Activated T-helper 1 cell treated with anti-CD3 and anti-CD28 coated beads, Interleukin-2, amount 50 U/mL, for 16 hours (primary cell): ENCODE results near the gene MYADM.

ENCODE experiments used
- DNase-seq, 2 donors: peaks; one replicate each; pipeline ENCODE4 v3.0.0-alpha.2; 2020; ENCODE audit warnings: low read depth in 1 of 2, low spot score in 1 of 2

Gene MYADM

GRCh38 chr19:53884256-53884655 is 16.6 kb downstream of the MYADM start:
- no peak for DNase-seq

- DNase-seq, result no peak
These were observed 17.4 kb downstream of the MYADM start for GRCh38 chr19:53885036-53885435.

GRCh38 chr19:53892301-53892980 is 24.8 kb downstream of the MYADM start:
- DNase-seq, result no peak

- DNase-seq, result no peak
These were observed 25.3 kb downstream of the MYADM start for GRCh38 chr19:53892981-53893325.

- no peak for DNase-seq
These were observed 27.0 kb downstream of the MYADM start for GRCh38 chr19:53894707-53895106.

- DNase-seq, result no peak
These were observed 29.0 kb downstream of the MYADM start for GRCh38 chr19:53896682-53897081.

GRCh38 chr19:53897459-53897858 is 29.8 kb downstream of the MYADM start:
- no peak for DNase-seq

GRCh38 chr19:53898166-53898565 is 30.5 kb downstream of the MYADM start:
- DNase-seq, result no peak

GRCh38 chr19:53898636-53899341 is 31.1 kb downstream of the MYADM start:
- no peak for DNase-seq

GRCh38 chr19:53900191-53900860 is 32.6 kb downstream of the MYADM start:
- no peak for DNase-seq

- no peak for DNase-seq
These were observed 35.5 kb downstream of the MYADM start for GRCh38 chr19:53903055-53903680.

- no peak for DNase-seq
These were observed 37.2 kb downstream of the MYADM start for GRCh38 chr19:53904909-53905308.

GRCh38 chr19:53905787-53906186 is 38.1 kb downstream of the MYADM start:
- no peak for DNase-seq

GRCh38 chr19:53906211-53907192 is 38.8 kb downstream of the MYADM start:
- peak; percentile 50 to 60 for DNase-seq

- no peak for DNase-seq
These were observed 39.5 kb downstream of the MYADM start for GRCh38 chr19:53907193-53907581.

- no peak for DNase-seq
These were observed 40.0 kb downstream of the MYADM start for GRCh38 chr19:53907690-53908089.

GRCh38 chr19:53908106-53908934 is 40.6 kb downstream of the MYADM start:
- DNase-seq, result peak in 1 of 2 donors; percentile 23

- DNase-seq, result no peak
These were observed 41.3 kb downstream of the MYADM start, which contains the start of gene CACNG7 for GRCh38 chr19:53908935-53909415. CACNG7 (plus strand) TSS chr19:53909278; CDS start chr19:53912832, 3,554 bp downstream.

- DNase-seq, result no peak
These were observed 41.9 kb downstream of the MYADM start for GRCh38 chr19:53909471-53910169.
